ENCODE results near the gene SYT17.

DNA sequence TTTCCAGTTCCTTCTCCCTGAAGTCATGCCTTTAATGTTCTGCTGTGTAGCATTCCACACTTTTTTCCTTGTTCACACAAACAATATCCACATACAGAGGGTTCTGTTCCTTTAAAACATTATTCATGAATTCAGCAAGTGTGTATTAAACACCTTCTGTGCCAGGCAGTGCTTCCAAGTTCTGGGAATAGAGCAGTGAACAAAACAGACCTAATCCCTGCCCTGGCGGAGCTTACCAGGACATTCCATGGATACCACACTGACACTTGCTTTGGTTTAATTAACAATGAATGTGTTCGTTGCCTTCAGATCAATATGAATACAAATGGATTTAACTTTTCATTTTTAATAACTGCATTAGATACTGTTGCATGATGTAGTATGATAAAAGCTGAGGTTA is 59.6 kb downstream of the SYT17 start:
- TF ChIP-seq, protein P1, sequence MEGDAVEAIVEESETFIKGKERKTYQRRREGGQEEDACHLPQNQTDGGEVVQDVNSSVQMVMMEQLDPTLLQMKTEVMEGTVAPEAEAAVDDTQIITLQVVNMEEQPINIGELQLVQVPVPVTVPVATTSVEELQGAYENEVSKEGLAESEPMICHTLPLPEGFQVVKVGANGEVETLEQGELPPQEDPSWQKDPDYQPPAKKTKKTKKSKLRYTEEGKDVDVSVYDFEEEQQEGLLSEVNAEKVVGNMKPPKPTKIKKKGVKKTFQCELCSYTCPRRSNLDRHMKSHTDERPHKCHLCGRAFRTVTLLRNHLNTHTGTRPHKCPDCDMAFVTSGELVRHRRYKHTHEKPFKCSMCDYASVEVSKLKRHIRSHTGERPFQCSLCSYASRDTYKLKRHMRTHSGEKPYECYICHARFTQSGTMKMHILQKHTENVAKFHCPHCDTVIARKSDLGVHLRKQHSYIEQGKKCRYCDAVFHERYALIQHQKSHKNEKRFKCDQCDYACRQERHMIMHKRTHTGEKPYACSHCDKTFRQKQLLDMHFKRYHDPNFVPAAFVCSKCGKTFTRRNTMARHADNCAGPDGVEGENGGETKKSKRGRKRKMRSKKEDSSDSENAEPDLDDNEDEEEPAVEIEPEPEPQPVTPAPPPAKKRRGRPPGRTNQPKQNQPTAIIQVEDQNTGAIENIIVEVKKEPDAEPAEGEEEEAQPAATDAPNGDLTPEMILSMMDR (IDR thresholded peaks at IDR 0.05) = no peak
- no peak for TF ChIP-seq ZFX (IDR thresholded peaks at IDR 0.05; ENCODE audit: borderline replicate concordance)
